Esophagus muscularis mucosa (tissue), 4 donors: ENCODE results near the gene SPESP1.

Source experiments
- EP300 ChIP-seq: sonication (generic); formaldehyde crosslinking; IDR thresholded peaks from one replicate; pipeline ENCODE4 v1.6.1; 2017; ENCODE audit warnings: antibody characterized with exemption
- POLR2A ChIP-seq: fragments of 450-650 bp; IDR thresholded peaks from one replicate; pipeline ENCODE4 v1.6.1; 2017; ENCODE audit warnings: antibody characterized with exemption, moderate library complexity, mild to moderate bottlenecking, low read depth
- TF ChIP-seq, protein P1 (sequence below), 3 experiments: fragments of 200-600 bp in 2 of 3; fragments of 450-650 bp in 1 of 3; sonication (generic) in 2 of 3; IDR thresholded peaks; one replicate each; pipeline ENCODE4 v1.5.1; 2017 to 2019; ENCODE audit warnings: antibody characterized with exemption in 3 of 3, mild to moderate bottlenecking in 2 of 3, moderate library complexity in 1 of 3

DNA sequence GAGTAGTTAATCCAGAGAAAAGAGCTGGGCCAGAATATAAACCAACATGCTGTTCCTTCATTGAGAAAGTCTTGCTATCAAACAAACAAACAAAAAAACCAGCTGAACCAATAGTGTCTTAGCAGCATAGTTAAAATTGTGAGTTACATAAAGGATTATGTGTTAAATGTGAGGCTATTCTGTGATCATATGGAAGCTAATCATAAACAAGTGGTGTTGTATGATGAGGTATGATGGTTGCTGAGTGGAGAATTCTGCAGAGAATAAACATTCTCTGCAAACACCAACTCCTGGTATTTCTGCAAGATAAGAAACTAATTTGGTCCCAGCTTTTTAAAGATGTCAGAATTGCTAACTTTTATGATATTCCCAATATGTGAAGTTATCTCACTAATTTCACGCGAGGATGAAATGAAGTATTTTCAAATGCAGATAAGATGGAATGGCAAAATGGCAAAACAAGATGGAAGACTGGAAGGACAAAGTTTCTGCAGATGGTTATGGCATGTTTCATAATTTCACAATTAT, 22.9 kb upstream of the SPESP1 start:
- TF ChIP-seq POLR2A (no peak), EP300 (no peak)
- TF ChIP-seq, protein P1, sequence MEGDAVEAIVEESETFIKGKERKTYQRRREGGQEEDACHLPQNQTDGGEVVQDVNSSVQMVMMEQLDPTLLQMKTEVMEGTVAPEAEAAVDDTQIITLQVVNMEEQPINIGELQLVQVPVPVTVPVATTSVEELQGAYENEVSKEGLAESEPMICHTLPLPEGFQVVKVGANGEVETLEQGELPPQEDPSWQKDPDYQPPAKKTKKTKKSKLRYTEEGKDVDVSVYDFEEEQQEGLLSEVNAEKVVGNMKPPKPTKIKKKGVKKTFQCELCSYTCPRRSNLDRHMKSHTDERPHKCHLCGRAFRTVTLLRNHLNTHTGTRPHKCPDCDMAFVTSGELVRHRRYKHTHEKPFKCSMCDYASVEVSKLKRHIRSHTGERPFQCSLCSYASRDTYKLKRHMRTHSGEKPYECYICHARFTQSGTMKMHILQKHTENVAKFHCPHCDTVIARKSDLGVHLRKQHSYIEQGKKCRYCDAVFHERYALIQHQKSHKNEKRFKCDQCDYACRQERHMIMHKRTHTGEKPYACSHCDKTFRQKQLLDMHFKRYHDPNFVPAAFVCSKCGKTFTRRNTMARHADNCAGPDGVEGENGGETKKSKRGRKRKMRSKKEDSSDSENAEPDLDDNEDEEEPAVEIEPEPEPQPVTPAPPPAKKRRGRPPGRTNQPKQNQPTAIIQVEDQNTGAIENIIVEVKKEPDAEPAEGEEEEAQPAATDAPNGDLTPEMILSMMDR (IDR thresholded peaks at IDR 0.05) = no peak
